H1 (cell line): ENCODE data around the gene RASAL2. TPM values are rescaled to one million over a fixed set of nuclear protein-coding genes. Genes with fewer than 3 reads are reported as not detected.

ENCODE experiments used
- CTCF ChIA-PET: fragments of 300-600 bp; sonication (Branson Sonifier 250); formaldehyde crosslinking; loops from one replicate; lab custom pipeline; 2021; ENCODE audit not compliant: partially characterized antibody; lab: Charles Lee
- POLR2A ChIA-PET: fragments of 300-600 bp; sonication (Branson Sonifier 250); formaldehyde crosslinking; loops from one replicate; lab custom pipeline; 2021; ENCODE audit warnings: inconsistent platforms; ENCODE audit not compliant: partially characterized antibody; lab: Charles Lee
- DNase-seq, 2 experiments: peaks; one replicate each; pipeline versions ENCODE4 v3.0.0 to v3.0.0-alpha.2; 2010 to 2022; ENCODE audit warnings: low spot score in 2 of 2, low read depth in 1 of 2, mixed read lengths in 1 of 2
- FAIRE-seq: peaks from 2 replicates; lab custom pipeline; 2011; peaks lifted over from hg19 to GRCh38; lab: Jason Lieb, UNC
- H2AFZ ChIP-seq: 2 replicates; pipeline ENCODE4 v1.8.1; 2012; ENCODE audit warnings: low read length, inconsistent platforms
- H2AK5ac ChIP-seq: 2 replicates; pipeline ENCODE4 v1.6.1; 2013; ENCODE audit warnings: low read depth, low read length
- H2BK120ac ChIP-seq: replicated peaks from 2 replicates; pipeline ENCODE3; 2013; ENCODE audit warnings: low read depth, low read length, inconsistent platforms
- H2BK12ac ChIP-seq: 2 replicates; pipeline ENCODE4 v1.6.1; 2013; ENCODE audit warnings: low read depth, low read length
- H2BK15ac ChIP-seq: 2 replicates; pipeline ENCODE4 v1.6.1; 2013; ENCODE audit warnings: low read length
- H2BK20ac ChIP-seq: 2 replicates; pipeline ENCODE4 v1.6.1; 2013; ENCODE audit warnings: low read length
- H2BK5ac ChIP-seq: 2 replicates; pipeline ENCODE4 v1.6.1; 2013; ENCODE audit warnings: low read depth, low read length
- H3K14ac ChIP-seq: 2 replicates; pipeline ENCODE4 v1.6.1; 2013; ENCODE audit warnings: inconsistent platforms; ENCODE audit not compliant: insufficient read length
- H3K18ac ChIP-seq: 2 replicates; pipeline ENCODE4 v1.6.1; 2013; ENCODE audit warnings: low read length; ENCODE audit errors: extremely low read depth
- H3K23ac ChIP-seq: 2 replicates; pipeline ENCODE4 v1.6.1; 2013; ENCODE audit warnings: inconsistent platforms; ENCODE audit not compliant: insufficient read length
- H3K23me2 ChIP-seq: 2 replicates; pipeline ENCODE4 v1.6.1; 2013; ENCODE audit warnings: low read depth, low read length
- H3K27ac ChIP-seq: 2 replicates; pipeline ENCODE4 v1.6.1; 2011; ENCODE audit warnings: low read depth, low read length, inconsistent platforms
- H3K27me3 ChIP-seq, 4 experiments: replicated peaks in 1 of 4; 1 replicate in 1 of 4; 2 replicates in 3 of 4; pipeline versions ENCODE4 v1.6.1 to v1.8.1; 2011 to 2013; ENCODE audit warnings: low read length in 3 of 4, mild to moderate bottlenecking in 3 of 4, inconsistent platforms in 2 of 4, mixed read lengths in 2 of 4, moderate library complexity in 1 of 4; ENCODE audit not compliant: control insufficient read depth in 3 of 4, insufficient read depth in 3 of 4; ENCODE audit errors: extremely low read depth in 1 of 4
- H3K36me3 ChIP-seq, 4 experiments: 2 replicates each; pipeline versions ENCODE4 v1.6.1 to v1.8.1; 2011 to 2013; ENCODE audit warnings: mild to moderate bottlenecking in 4 of 4, low read length in 3 of 4, moderate library complexity in 2 of 4, control low read depth in 1 of 4, inconsistent platforms in 1 of 4; ENCODE audit not compliant: insufficient read depth in 4 of 4, control insufficient read depth in 2 of 4
- H3K4ac ChIP-seq: replicated peaks from 2 replicates; pipeline ENCODE3; 2013; ENCODE audit warnings: low read length, low read depth, mixed read lengths, inconsistent platforms; ENCODE audit not compliant: insufficient read length
- H3K4me1 ChIP-seq, 4 experiments: replicated peaks in 1 of 4; 1 replicate in 1 of 4; 2 replicates in 3 of 4; pipeline versions ENCODE4 v1.6.1 to v1.8.1; 2011 to 2013; ENCODE audit warnings: low read length in 3 of 4, inconsistent platforms in 2 of 4, mixed read lengths in 1 of 4; ENCODE audit not compliant: insufficient read depth in 4 of 4, control insufficient read depth in 3 of 4
- H3K4me2 ChIP-seq, 2 experiments: 2 replicates each; pipeline versions ENCODE4 v1.6.1 to v1.8.1; 2011 to 2013; ENCODE audit warnings: low read depth in 2 of 2, low read length in 2 of 2, control low read depth in 1 of 2, inconsistent platforms in 1 of 2, mild to moderate bottlenecking in 1 of 2; ENCODE audit not compliant: insufficient read depth in 1 of 2
- H3K4me3 ChIP-seq, 4 experiments: fragments of 200-600, 300-600 bp in 1 of 4; sonication (generic), shearing (Covaris generic), sonication (Bioruptor Twin) in 1 of 4; 2 replicates each; pipeline versions ENCODE4 v1.5.1 to v1.8.1; 2011 to 2016; ENCODE audit warnings: low read length in 4 of 4, low read depth in 3 of 4, control low read depth in 2 of 4, inconsistent platforms in 2 of 4, mild to moderate bottlenecking in 2 of 4, mixed read lengths in 1 of 4, moderate library complexity in 1 of 4; ENCODE audit not compliant: insufficient read depth in 2 of 4; ENCODE audit errors: extremely low read depth in 1 of 4
- H3K56ac ChIP-seq: replicated peaks from 2 replicates; pipeline ENCODE3; 2013; ENCODE audit warnings: low read depth, mild to moderate bottlenecking, mixed read lengths, low read length, inconsistent platforms; ENCODE audit not compliant: insufficient read length
- H3K79me1 ChIP-seq: 2 replicates; pipeline ENCODE4 v1.6.1; 2013; ENCODE audit warnings: low read depth, low read length, control low read depth
- H3K79me2 ChIP-seq, 2 experiments: 2 replicates each; pipeline versions ENCODE4 v1.6.1 to v1.8.1; 2012 to 2013; ENCODE audit warnings: low read length in 2 of 2, mild to moderate bottlenecking in 2 of 2, inconsistent platforms in 1 of 2; ENCODE audit not compliant: insufficient read depth in 2 of 2, control insufficient read depth in 1 of 2
- H3K9ac ChIP-seq, 4 experiments: replicated peaks in 1 of 4; 1 replicate in 1 of 4; 2 replicates in 3 of 4; pipeline versions ENCODE4 v1.6.1 to v1.8.1; 2011 to 2013; ENCODE audit warnings: low read depth in 3 of 4, low read length in 3 of 4, control low read depth in 2 of 4, mild to moderate bottlenecking in 2 of 4, moderate library complexity in 2 of 4, inconsistent platforms in 1 of 4; ENCODE audit errors: extremely low read depth in 1 of 4
- H3K9me3 ChIP-seq, 2 experiments: 2 replicates each; pipeline versions ENCODE4 v1.6.1 to v1.8.1; 2012 to 2013; ENCODE audit warnings: mild to moderate bottlenecking in 2 of 2, moderate library complexity in 2 of 2, control low read depth in 1 of 2, inconsistent platforms in 1 of 2, low read depth in 1 of 2, low read length in 1 of 2, mixed read lengths in 1 of 2; ENCODE audit not compliant: insufficient read depth in 2 of 2
- H4K20me1 ChIP-seq, 2 experiments: replicated peaks in 1 of 2; 2 replicates each; pipeline versions ENCODE3 to v1.8.1; 2011 to 2013; ENCODE audit warnings: inconsistent platforms in 2 of 2, low read length in 2 of 2, mild to moderate bottlenecking in 1 of 2; ENCODE audit not compliant: insufficient read depth in 2 of 2, control insufficient read depth in 1 of 2
- H4K5ac ChIP-seq: 2 replicates; pipeline ENCODE4 v1.6.1; 2013; ENCODE audit warnings: low read length, low read depth, mixed read lengths, inconsistent platforms; ENCODE audit not compliant: insufficient read length
- H4K8ac ChIP-seq: 2 replicates; pipeline ENCODE4 v1.8.0; 2013; ENCODE audit warnings: mild to moderate bottlenecking, moderate library complexity, low read length, inconsistent platforms; ENCODE audit not compliant: insufficient read depth; ENCODE audit errors: extremely low read depth
- H4K91ac ChIP-seq: replicated peaks from 2 replicates; pipeline ENCODE3; 2013; ENCODE audit warnings: low read length, mixed read lengths, inconsistent platforms; ENCODE audit not compliant: insufficient read length
- CTCF ChIP-seq, 3 experiments: IDR thresholded peaks; 1 replicate in 2 of 3; 2 replicates in 1 of 3; pipeline versions ENCODE4 v1.5.1 to v1.6.1; 2011; ENCODE audit warnings: low read length in 3 of 3, mild to moderate bottlenecking in 3 of 3, inconsistent platforms in 2 of 3, low read depth in 1 of 3, moderate library complexity in 1 of 3; ENCODE audit not compliant: insufficient read depth in 1 of 3; ENCODE audit errors: control extremely low read depth in 1 of 3
- EZH2 ChIP-seq: fragments of 200-600 bp; sonication (generic); IDR thresholded peaks from 2 replicates; pipeline ENCODE4 v1.7.1; 2012; ENCODE audit warnings: low read depth, mild to moderate bottlenecking, moderate library complexity, low read length, inconsistent platforms; ENCODE audit not compliant: severe bottlenecking
- KDM4A ChIP-seq: IDR thresholded peaks from one replicate; pipeline ENCODE4 v1.7.1; 2012; ENCODE audit warnings: low read depth, mild to moderate bottlenecking, moderate library complexity, low read length, inconsistent platforms; ENCODE audit not compliant: severe bottlenecking
- PHF8 ChIP-seq: fragments of 200-600 bp; sonication (generic); conservative IDR thresholded peaks from 2 replicates; pipeline ENCODE4 v1.7.1; 2012; ENCODE audit warnings: low read depth, mild to moderate bottlenecking, inconsistent platforms, low read length, moderate library complexity
- RBBP5 ChIP-seq: IDR thresholded peaks from 2 replicates; pipeline ENCODE4 v1.7.1; 2012; ENCODE audit warnings: low read depth, mild to moderate bottlenecking, inconsistent platforms, low read length, moderate library complexity, borderline replicate concordance
- WGBS, 2 experiments: shearing (Covaris generic) in 1 of 2; methylation state at CpG; one replicate each; pipeline versions ENCODE4 v1.1.6 to v1.1.7; 2013 to 2015; ENCODE audit warnings: low lambda C conversion rate in 2 of 2, mixed read lengths in 2 of 2, inconsistent platforms in 1 of 2, low coverage in 1 of 2, missing lambda C conversion rate in 1 of 2; ENCODE audit not compliant: insufficient replicate concordance in 2 of 2, insufficient coverage in 1 of 2, insufficient read length in 1 of 2; ENCODE audit errors: extremely low coverage in 1 of 2, missing lambda C conversion rate in 1 of 2; 5-methylcytosine and 5-hydroxymethylcytosine counted together
- polyA plus RNA-seq, 7 experiments: library from polyadenylated mRNA; depleted of rRNA in 3 of 7; stranded (reverse) in 5 of 7; unstranded in 2 of 7; fragments of >200 nt in 5 of 7; fragments of 200-250 nt in 2 of 7; gene quantifications; 1 replicate in 5 of 7; 2 replicates in 1 of 7; 4 replicates in 1 of 7; pipeline versions ENCODE4 v1.2.1 to v1.2.3, GENCODE V29; 2011 to 2013; ENCODE audit warnings: missing spikeins in 2 of 7, mixed read lengths in 2 of 7
- total RNA-seq: library from RNA; stranded (reverse); fragmentation: NEBNext Ultra II Directional; extraction: Animal tissue kit (Norgen Biotek cat#: 25700); gene quantifications from 2 replicates; pipeline ENCODE4 v1.2.1, GENCODE V29; 2021

The RASAL2 gene
- total and polyA plus RNA-seq, 2 of the 8 experiments (the other 6 are each of a cell fraction or from before 2014, with no cell fraction given): 15.9 to 32.5 TPM

- peaks cover 3 to 81% of the 10 kb centered on the region in 2 experiments; a peak in 3 of 4 replicates for H3K79me2 ChIP-seq
- peaks cover 9 to 15% of the 10 kb centered on the region in 2 experiments; a peak in 3 of 4 replicates for H3K9me3 ChIP-seq
- H3K4me1 ChIP-seq: peaks cover 0 to 6% (median 2%) of the 10 kb centered on the region in 4 experiments; a peak in 2 of 7 replicates
- no peaks in the 10 kb centered on the region for H4K20me1 ChIP-seq
- H3K9ac ChIP-seq: no peak overlapping the region
- FAIRE-seq (no peak), DNase-seq (no peak)
- no peaks in the 10 kb centered on the region for H3K23me2 ChIP-seq
- no peak overlapping the region for H3K4me2 ChIP-seq
- no peak overlapping the region for H3K27ac ChIP-seq
- no peak overlapping the region for H3K14ac ChIP-seq
- ChIA-PET CTCF (interaction anchor here (1.1 to 1.6 kb wide), 4 partner anchors 13 to 382 kb away, joined by 3 to 4 read pairs (median 3); partner anchors contain the start of gene RASAL2), POLR2A (no interaction called here)
- H3K4me3 ChIP-seq: no peak overlapping the region
- H3K27me3 ChIP-seq: no peaks in the 10 kb centered on the region
- no peak overlapping the region for H2BK15ac ChIP-seq
- no peak overlapping the region for H2AK5ac ChIP-seq
- H3K23ac ChIP-seq: no peak overlapping the region
- no peak overlapping the region for H2BK20ac ChIP-seq
- no peak overlapping the region for H4K5ac ChIP-seq
- H2BK120ac ChIP-seq: no peak overlapping the region
- peaks cover 0 to 6% (median 1%) of the 10 kb centered on the region in 4 experiments; a peak in 2 of 8 replicates for H3K36me3 ChIP-seq
- WGBS, 2 experiments: 94% methylated on average over 4 of the region's 4 CpGs; no CpG with 5 or more reads in 1 of the 2 experiments
- H3K4ac ChIP-seq: no peak overlapping the region
- peaks cover 2% of the 10 kb centered on the region; the same call in 1 of the 2 replicates for H3K79me1 ChIP-seq
- no peak overlapping the region for H2AFZ ChIP-seq
- no peak overlapping the region for H3K56ac ChIP-seq
- H3K18ac ChIP-seq: no peak overlapping the region
- H2BK12ac ChIP-seq: no peak overlapping the region
- no peak overlapping the region for H4K91ac ChIP-seq
- no peak overlapping the region for H4K8ac ChIP-seq
- H2BK5ac ChIP-seq: no peak overlapping the region
- TF ChIP-seq EZH2: no peak
- TF ChIP-seq RBBP5: no peak
- TF ChIP-seq CTCF (IDR thresholded peaks at IDR 0.05; ENCODE audit: control extremely low read depth in 1 of 3, insufficient read depth in 1 of 3, low read depth in 1 of 3, low read length in 3 of 3): no peak
- TF ChIP-seq KDM4A: no peak
- no peak for TF ChIP-seq PHF8
Observed at GRCh38 chr1:178118524-178118923, 24.6 kb downstream of the RASAL2 start.
